H1 (cell line): ENCODE results near the gene SLC35F5. TPM values are rescaled to one million over a fixed set of nuclear protein-coding genes. Genes with fewer than 3 reads are reported as not detected.

Source experiments
- CTCF ChIA-PET: fragments of 300-600 bp; sonication (Branson Sonifier 250); formaldehyde crosslinking; loops from one replicate; lab custom pipeline; 2021; ENCODE audit not compliant: partially characterized antibody; lab: Charles Lee
- POLR2A ChIA-PET: fragments of 300-600 bp; sonication (Branson Sonifier 250); formaldehyde crosslinking; loops from one replicate; lab custom pipeline; 2021; ENCODE audit warnings: inconsistent platforms; ENCODE audit not compliant: partially characterized antibody; lab: Charles Lee
- DNase-seq, 2 experiments: peaks; one replicate each; pipeline versions ENCODE4 v3.0.0 to v3.0.0-alpha.2; 2010 to 2022; ENCODE audit warnings: low spot score in 2 of 2, low read depth in 1 of 2, mixed read lengths in 1 of 2
- FAIRE-seq: peaks from 2 replicates; lab custom pipeline; 2011; peaks lifted over from hg19 to GRCh38; lab: Jason Lieb, UNC
- H2AFZ ChIP-seq: 2 replicates; pipeline ENCODE4 v1.8.1; 2012; ENCODE audit warnings: low read length, inconsistent platforms
- H2AK5ac ChIP-seq: 2 replicates; pipeline ENCODE4 v1.6.1; 2013; ENCODE audit warnings: low read depth, low read length
- H2BK120ac ChIP-seq: replicated peaks from 2 replicates; pipeline ENCODE3; 2013; ENCODE audit warnings: low read depth, low read length, inconsistent platforms
- H2BK12ac ChIP-seq: 2 replicates; pipeline ENCODE4 v1.6.1; 2013; ENCODE audit warnings: low read depth, low read length
- H2BK15ac ChIP-seq: 2 replicates; pipeline ENCODE4 v1.6.1; 2013; ENCODE audit warnings: low read length
- H2BK20ac ChIP-seq: 2 replicates; pipeline ENCODE4 v1.6.1; 2013; ENCODE audit warnings: low read length
- H2BK5ac ChIP-seq: 2 replicates; pipeline ENCODE4 v1.6.1; 2013; ENCODE audit warnings: low read depth, low read length
- H3K14ac ChIP-seq: 2 replicates; pipeline ENCODE4 v1.6.1; 2013; ENCODE audit warnings: inconsistent platforms; ENCODE audit not compliant: insufficient read length
- H3K18ac ChIP-seq: 2 replicates; pipeline ENCODE4 v1.6.1; 2013; ENCODE audit warnings: low read length; ENCODE audit errors: extremely low read depth
- H3K23ac ChIP-seq: 2 replicates; pipeline ENCODE4 v1.6.1; 2013; ENCODE audit warnings: inconsistent platforms; ENCODE audit not compliant: insufficient read length
- H3K23me2 ChIP-seq: 2 replicates; pipeline ENCODE4 v1.6.1; 2013; ENCODE audit warnings: low read depth, low read length
- H3K27ac ChIP-seq: 2 replicates; pipeline ENCODE4 v1.6.1; 2011; ENCODE audit warnings: low read depth, low read length, inconsistent platforms
- H3K27me3 ChIP-seq, 4 experiments: replicated peaks in 1 of 4; 1 replicate in 1 of 4; 2 replicates in 3 of 4; pipeline versions ENCODE4 v1.6.1 to v1.8.1; 2011 to 2013; ENCODE audit warnings: low read length in 3 of 4, mild to moderate bottlenecking in 3 of 4, inconsistent platforms in 2 of 4, mixed read lengths in 2 of 4, moderate library complexity in 1 of 4; ENCODE audit not compliant: control insufficient read depth in 3 of 4, insufficient read depth in 3 of 4; ENCODE audit errors: extremely low read depth in 1 of 4
- H3K36me3 ChIP-seq, 4 experiments: 2 replicates each; pipeline versions ENCODE4 v1.6.1 to v1.8.1; 2011 to 2013; ENCODE audit warnings: mild to moderate bottlenecking in 4 of 4, low read length in 3 of 4, moderate library complexity in 2 of 4, control low read depth in 1 of 4, inconsistent platforms in 1 of 4; ENCODE audit not compliant: insufficient read depth in 4 of 4, control insufficient read depth in 2 of 4
- H3K4ac ChIP-seq: replicated peaks from 2 replicates; pipeline ENCODE3; 2013; ENCODE audit warnings: low read length, low read depth, mixed read lengths, inconsistent platforms; ENCODE audit not compliant: insufficient read length
- H3K4me1 ChIP-seq, 4 experiments: replicated peaks in 1 of 4; 1 replicate in 1 of 4; 2 replicates in 3 of 4; pipeline versions ENCODE4 v1.6.1 to v1.8.1; 2011 to 2013; ENCODE audit warnings: low read length in 3 of 4, inconsistent platforms in 2 of 4, mixed read lengths in 1 of 4; ENCODE audit not compliant: insufficient read depth in 4 of 4, control insufficient read depth in 3 of 4
- H3K4me2 ChIP-seq, 2 experiments: 2 replicates each; pipeline versions ENCODE4 v1.6.1 to v1.8.1; 2011 to 2013; ENCODE audit warnings: low read depth in 2 of 2, low read length in 2 of 2, control low read depth in 1 of 2, inconsistent platforms in 1 of 2, mild to moderate bottlenecking in 1 of 2; ENCODE audit not compliant: insufficient read depth in 1 of 2
- H3K4me3 ChIP-seq, 4 experiments: fragments of 200-600, 300-600 bp in 1 of 4; sonication (generic), shearing (Covaris generic), sonication (Bioruptor Twin) in 1 of 4; 2 replicates each; pipeline versions ENCODE4 v1.5.1 to v1.8.1; 2011 to 2016; ENCODE audit warnings: low read length in 4 of 4, low read depth in 3 of 4, control low read depth in 2 of 4, inconsistent platforms in 2 of 4, mild to moderate bottlenecking in 2 of 4, mixed read lengths in 1 of 4, moderate library complexity in 1 of 4; ENCODE audit not compliant: insufficient read depth in 2 of 4; ENCODE audit errors: extremely low read depth in 1 of 4
- H3K56ac ChIP-seq: replicated peaks from 2 replicates; pipeline ENCODE3; 2013; ENCODE audit warnings: low read depth, mild to moderate bottlenecking, mixed read lengths, low read length, inconsistent platforms; ENCODE audit not compliant: insufficient read length
- H3K79me1 ChIP-seq: 2 replicates; pipeline ENCODE4 v1.6.1; 2013; ENCODE audit warnings: low read depth, low read length, control low read depth
- H3K79me2 ChIP-seq, 2 experiments: 2 replicates each; pipeline versions ENCODE4 v1.6.1 to v1.8.1; 2012 to 2013; ENCODE audit warnings: low read length in 2 of 2, mild to moderate bottlenecking in 2 of 2, inconsistent platforms in 1 of 2; ENCODE audit not compliant: insufficient read depth in 2 of 2, control insufficient read depth in 1 of 2
- H3K9ac ChIP-seq, 4 experiments: replicated peaks in 1 of 4; 1 replicate in 1 of 4; 2 replicates in 3 of 4; pipeline versions ENCODE4 v1.6.1 to v1.8.1; 2011 to 2013; ENCODE audit warnings: low read depth in 3 of 4, low read length in 3 of 4, control low read depth in 2 of 4, mild to moderate bottlenecking in 2 of 4, moderate library complexity in 2 of 4, inconsistent platforms in 1 of 4; ENCODE audit errors: extremely low read depth in 1 of 4
- H3K9me3 ChIP-seq, 2 experiments: 2 replicates each; pipeline versions ENCODE4 v1.6.1 to v1.8.1; 2012 to 2013; ENCODE audit warnings: mild to moderate bottlenecking in 2 of 2, moderate library complexity in 2 of 2, control low read depth in 1 of 2, inconsistent platforms in 1 of 2, low read depth in 1 of 2, low read length in 1 of 2, mixed read lengths in 1 of 2; ENCODE audit not compliant: insufficient read depth in 2 of 2
- H4K20me1 ChIP-seq, 2 experiments: replicated peaks in 1 of 2; 2 replicates each; pipeline versions ENCODE3 to v1.8.1; 2011 to 2013; ENCODE audit warnings: inconsistent platforms in 2 of 2, low read length in 2 of 2, mild to moderate bottlenecking in 1 of 2; ENCODE audit not compliant: insufficient read depth in 2 of 2, control insufficient read depth in 1 of 2
- H4K5ac ChIP-seq: 2 replicates; pipeline ENCODE4 v1.6.1; 2013; ENCODE audit warnings: low read length, low read depth, mixed read lengths, inconsistent platforms; ENCODE audit not compliant: insufficient read length
- H4K8ac ChIP-seq: 2 replicates; pipeline ENCODE4 v1.8.0; 2013; ENCODE audit warnings: mild to moderate bottlenecking, moderate library complexity, low read length, inconsistent platforms; ENCODE audit not compliant: insufficient read depth; ENCODE audit errors: extremely low read depth
- H4K91ac ChIP-seq: replicated peaks from 2 replicates; pipeline ENCODE3; 2013; ENCODE audit warnings: low read length, mixed read lengths, inconsistent platforms; ENCODE audit not compliant: insufficient read length
- SIX5 ChIP-seq: IDR thresholded peaks from 2 replicates; pipeline ENCODE4 v1.6.1; 2011; ENCODE audit warnings: mild to moderate bottlenecking, low read depth, low read length
- ZNF274 ChIP-seq: IDR thresholded peaks from 2 replicates; pipeline ENCODE4 v1.7.0; 2012; ENCODE audit warnings: low read length, borderline replicate concordance; ENCODE audit errors: extremely low read depth
- WGBS, 2 experiments: shearing (Covaris generic) in 1 of 2; methylation state at CpG; one replicate each; pipeline versions ENCODE4 v1.1.6 to v1.1.7; 2013 to 2015; ENCODE audit warnings: low lambda C conversion rate in 2 of 2, mixed read lengths in 2 of 2, inconsistent platforms in 1 of 2, low coverage in 1 of 2, missing lambda C conversion rate in 1 of 2; ENCODE audit not compliant: insufficient replicate concordance in 2 of 2, insufficient coverage in 1 of 2, insufficient read length in 1 of 2; ENCODE audit errors: extremely low coverage in 1 of 2, missing lambda C conversion rate in 1 of 2; 5-methylcytosine and 5-hydroxymethylcytosine counted together
- polyA plus RNA-seq, 7 experiments: library from polyadenylated mRNA; depleted of rRNA in 3 of 7; stranded (reverse) in 5 of 7; unstranded in 2 of 7; fragments of >200 nt in 5 of 7; fragments of 200-250 nt in 2 of 7; gene quantifications; 1 replicate in 5 of 7; 2 replicates in 1 of 7; 4 replicates in 1 of 7; pipeline versions ENCODE4 v1.2.1 to v1.2.3, GENCODE V29; 2011 to 2013; ENCODE audit warnings: missing spikeins in 2 of 7, mixed read lengths in 2 of 7
- total RNA-seq: library from RNA; stranded (reverse); fragmentation: NEBNext Ultra II Directional; extraction: Animal tissue kit (Norgen Biotek cat#: 25700); gene quantifications from 2 replicates; pipeline ENCODE4 v1.2.1, GENCODE V29; 2021

The SLC35F5 gene
- total and polyA plus RNA-seq, 2 of the 8 experiments (the other 6 are each of a cell fraction or from before 2014, with no cell fraction given) = 11.8 to 22.2 TPM

- ChIA-PET POLR2A (no interaction called here), CTCF (interaction anchor here (0.7 to 1.4 kb wide), 3 partner anchors 10 to 112 kb away, joined by 3 to 4 read pairs (median 3); no protein-coding TSS in a partner anchor)
- H2BK15ac ChIP-seq = no peak overlapping the region
- H3K27me3 ChIP-seq = no peaks in the 10 kb centered on the region
- no peak overlapping the region for H4K5ac ChIP-seq
- H2AK5ac ChIP-seq = no peak overlapping the region
- H3K9ac ChIP-seq = no peak overlapping the region
- no peak overlapping the region for H2BK12ac ChIP-seq
- H3K9me3 ChIP-seq = no peaks in the 10 kb centered on the region
- H3K14ac ChIP-seq = no peak overlapping the region
- no peak overlapping the region for H3K4me3 ChIP-seq
- no peak overlapping the region for H2AFZ ChIP-seq
- no peak overlapping the region for H3K56ac ChIP-seq
- no peaks in the 10 kb centered on the region for H3K79me1 ChIP-seq
- H3K23ac ChIP-seq = no peak overlapping the region
- 87% methylated on average over 3 of the region's 3 CpGs; no CpG with 5 or more reads in 1 of the 2 experiments for WGBS, 2 experiments
- no peak overlapping the region for H2BK5ac ChIP-seq
- no peak for DNase-seq
- H3K4me1 ChIP-seq = no peaks in the 10 kb centered on the region
- no peak overlapping the region for H3K27ac ChIP-seq
- H3K4me2 ChIP-seq = no peak overlapping the region
- no peaks in the 10 kb centered on the region for H3K23me2 ChIP-seq
- no peak overlapping the region for H4K91ac ChIP-seq
- peaks cover 0 to 11% (median 4%) of the 10 kb centered on the region in 4 experiments; a peak in 4 of 8 replicates for H3K36me3 ChIP-seq
- H4K20me1 ChIP-seq = no peaks in the 10 kb centered on the region
- no peak overlapping the region for H3K18ac ChIP-seq
- H2BK120ac ChIP-seq = no peak overlapping the region
- no peak overlapping the region for H4K8ac ChIP-seq
- H2BK20ac ChIP-seq = no peak overlapping the region
- no peaks in the 10 kb centered on the region for H3K79me2 ChIP-seq
- H3K4ac ChIP-seq = no peak overlapping the region
- no peak for FAIRE-seq
- TF ChIP-seq ZNF274 (no peak), SIX5 (no peak)
These were observed 40.2 kb downstream of the SLC35F5 start for GRCh38 chr2:113716291-113716690.
